ENCODE data around the gene KERA. TPM values are rescaled to one million over a fixed set of nuclear protein-coding genes. Genes with fewer than 3 reads are reported as not detected.

The KERA gene
- total RNA-seq, 1 experiment from 2014 or later, result not detected

DNA sequence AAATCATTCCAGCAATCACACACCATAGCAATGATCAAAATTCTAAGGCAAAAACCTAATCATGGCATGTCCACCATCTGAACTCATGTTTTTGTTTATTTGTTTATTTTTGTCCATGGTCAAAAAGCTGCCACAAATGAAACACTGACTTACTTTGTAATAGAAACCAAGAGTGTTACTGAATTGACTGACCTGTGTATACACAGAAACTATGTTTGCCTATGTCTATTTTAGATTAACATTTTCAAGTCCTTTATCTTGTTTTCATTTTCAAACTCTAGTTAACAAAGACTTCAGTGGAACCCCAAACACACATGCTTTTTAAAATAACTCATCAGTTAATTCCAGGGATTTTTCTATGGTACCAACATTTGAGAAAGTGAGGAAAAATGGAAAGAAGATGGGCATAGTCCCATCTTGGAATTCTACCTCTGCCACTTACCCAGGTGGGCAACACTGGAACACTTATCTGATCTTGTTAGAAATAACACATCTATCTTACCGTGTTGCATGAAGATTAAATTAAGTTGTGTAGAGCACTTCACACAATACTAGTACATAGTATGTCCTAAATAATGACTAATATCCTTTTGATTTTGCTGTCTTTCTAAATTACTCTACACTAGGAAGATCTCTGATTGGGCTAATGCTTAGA is 47.1 kb upstream of the KERA start:
- no peak overlapping the region for H3T11ph ChIP-seq (ENCODE audit: low read length)
- no peak overlapping the region for H2BK20ac ChIP-seq (ENCODE audit: low read depth, low read length, poor library complexity, severe bottlenecking)
- H2BK12ac ChIP-seq (ENCODE audit: insufficient read length, low read depth, low read length), result no peak overlapping the region
- Mint-ChIP-seq H3K27me3 (ENCODE audit: low read depth) (peaks cover 2% of the 10 kb centered on the region; the same call in 1 of the 2 replicates), H3K27ac (no peak overlapping the region), H3K36me3 (ENCODE audit: insufficient read depth in 1 of 3, low read depth in 3 of 3) (no peaks in the 10 kb centered on the region), H3K9me3 (no peaks in the 10 kb centered on the region; a peak in 1 of 5 replicates), H3K4me3 (no peak overlapping the region), H3K4me1 (peaks cover 3 to 6% of the 10 kb centered on the region in 2 experiments; a peak in 3 of 4 replicates)
- no peak overlapping the region for H2AFZ ChIP-seq (ENCODE audit: low read length)
- H4K5ac ChIP-seq (ENCODE audit: insufficient read length, low read depth, low read length), result no peak overlapping the region
- no peak overlapping the region for H3K4me2 ChIP-seq (ENCODE audit: insufficient read depth, insufficient read length, low read length)
- H2BK5ac ChIP-seq (ENCODE audit: insufficient read length, low read length), result no peak overlapping the region
- no peaks in the 10 kb centered on the region for H3K4me1 ChIP-seq (ENCODE audit: insufficient read depth, low read length)
- TF ChIP-seq CTCF (conservative IDR thresholded peaks at IDR 0.05), result no peak
- H3K14ac ChIP-seq (ENCODE audit: insufficient read depth, low read length), result no peak overlapping the region
- no peak overlapping the region for H2BK120ac ChIP-seq (ENCODE audit: low read depth, low read length, poor library complexity, severe bottlenecking)
- H2AK5ac ChIP-seq (ENCODE audit: insufficient read length, low read length), result no peak overlapping the region
- no peak overlapping the region for H3K4ac ChIP-seq (ENCODE audit: low read depth, low read length)
- no peaks in the 10 kb centered on the region for H3K9me3 ChIP-seq (ENCODE audit: control insufficient read depth, low read depth, low read length)
- H3K27ac ChIP-seq (ENCODE audit: insufficient read length, low read depth, low read length), result no peak overlapping the region
- H3K79me1 ChIP-seq (ENCODE audit: insufficient read depth, low read depth, low read length, poor library complexity, severe bottlenecking), result no peaks in the 10 kb centered on the region
- no peak overlapping the region for H4K8ac ChIP-seq (replicated peaks; ENCODE audit: insufficient read length, low read depth, low read length)
- H3K79me2 ChIP-seq (ENCODE audit: insufficient read depth, low read length), result no peaks in the 10 kb centered on the region
- H4K20me1 ChIP-seq (ENCODE audit: control insufficient read depth, insufficient read depth, insufficient read length), result no peaks in the 10 kb centered on the region
- no peak overlapping the region for H3K23ac ChIP-seq (ENCODE audit: insufficient read length, low read depth, low read length)
- no peak overlapping the region for H3K18ac ChIP-seq (ENCODE audit: insufficient read length, low read depth, low read length)
- no peaks in the 10 kb centered on the region for H3K27me3 ChIP-seq (ENCODE audit: insufficient read depth, low read length)
- H3K56ac ChIP-seq (ENCODE audit: insufficient read length, low read depth, low read length), result no peak overlapping the region
- DNase-seq, result no peak
- no CpG with 5 or more reads among the region's 1 CpG for WGBS (ENCODE audit: extremely low coverage, insufficient read length, low lambda C conversion rate)
- no peak overlapping the region for H2BK15ac ChIP-seq (ENCODE audit: low read depth, low read length)
- no peak overlapping the region for H3K9ac ChIP-seq (ENCODE audit: extremely low read depth, insufficient read length, low read length)
- H3K23me2 ChIP-seq (ENCODE audit: insufficient read length, low read depth, low read length, poor library complexity, severe bottlenecking), result no peaks in the 10 kb centered on the region
- H4K91ac ChIP-seq (ENCODE audit: insufficient read length, low read depth, low read length), result no peak overlapping the region

All from H9 (cell line).